GM21619 (cell line): ENCODE results near the gene NKD2.
"Not testable (repeated sequence)": the region's sequence is repeated elsewhere in the genome, so short reads cannot be mapped to it uniquely, and the experiment has no call there.

ENCODE experiments used
- ATAC-seq: cut with Tn5 transposase; IDR thresholded peaks from one replicate; pipeline ENCODE4 v1.9.1; 2021; ENCODE audit not compliant: unreplicated experiment

The NKD2 gene

DNA sequence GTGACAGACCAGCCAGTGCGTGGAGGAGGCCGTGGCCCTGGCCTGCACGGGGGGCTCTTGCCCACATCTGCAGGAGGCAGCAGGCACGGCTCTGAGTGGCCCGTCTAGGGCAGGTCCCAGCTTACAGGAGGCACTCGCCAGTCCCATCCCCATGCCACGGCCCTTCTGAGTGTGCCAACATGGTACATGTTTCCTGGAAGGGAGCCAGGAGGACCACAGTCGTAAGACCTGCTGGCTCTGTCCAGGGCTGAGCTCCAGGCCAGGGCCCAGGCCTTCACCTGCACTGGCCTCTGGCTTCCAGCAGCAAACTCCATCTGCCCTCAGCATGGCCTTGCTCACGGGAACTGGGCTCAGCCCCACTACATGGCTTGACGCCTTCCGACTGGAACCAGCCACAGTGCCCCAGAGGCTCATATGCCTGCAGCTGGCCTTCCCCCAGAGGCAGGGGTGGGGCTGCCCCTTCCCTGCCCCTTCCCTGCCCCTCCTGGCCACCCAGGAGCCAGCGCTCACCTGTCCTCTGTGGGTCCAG is 3.8 kb downstream of the NKD2 start:
- ATAC-seq, result no peak

DNA sequence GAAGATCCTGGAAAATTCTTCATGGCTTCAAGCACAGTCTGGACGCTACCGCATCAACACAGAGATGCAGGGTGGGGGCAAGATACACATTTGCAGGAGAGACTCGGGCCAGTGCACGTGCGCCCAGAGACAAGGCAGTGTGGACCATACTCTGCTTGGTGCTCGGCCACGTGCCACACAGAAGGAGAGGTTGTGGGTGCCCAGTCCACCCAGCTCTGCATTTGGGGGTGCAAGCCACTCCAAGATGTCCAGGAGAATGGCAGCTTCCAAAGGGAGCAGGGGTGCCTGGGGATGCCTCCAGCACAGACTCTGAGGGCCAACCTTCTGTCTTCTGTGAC is 4.3 kb downstream of the NKD2 start:
- ATAC-seq, result no peak

DNA sequence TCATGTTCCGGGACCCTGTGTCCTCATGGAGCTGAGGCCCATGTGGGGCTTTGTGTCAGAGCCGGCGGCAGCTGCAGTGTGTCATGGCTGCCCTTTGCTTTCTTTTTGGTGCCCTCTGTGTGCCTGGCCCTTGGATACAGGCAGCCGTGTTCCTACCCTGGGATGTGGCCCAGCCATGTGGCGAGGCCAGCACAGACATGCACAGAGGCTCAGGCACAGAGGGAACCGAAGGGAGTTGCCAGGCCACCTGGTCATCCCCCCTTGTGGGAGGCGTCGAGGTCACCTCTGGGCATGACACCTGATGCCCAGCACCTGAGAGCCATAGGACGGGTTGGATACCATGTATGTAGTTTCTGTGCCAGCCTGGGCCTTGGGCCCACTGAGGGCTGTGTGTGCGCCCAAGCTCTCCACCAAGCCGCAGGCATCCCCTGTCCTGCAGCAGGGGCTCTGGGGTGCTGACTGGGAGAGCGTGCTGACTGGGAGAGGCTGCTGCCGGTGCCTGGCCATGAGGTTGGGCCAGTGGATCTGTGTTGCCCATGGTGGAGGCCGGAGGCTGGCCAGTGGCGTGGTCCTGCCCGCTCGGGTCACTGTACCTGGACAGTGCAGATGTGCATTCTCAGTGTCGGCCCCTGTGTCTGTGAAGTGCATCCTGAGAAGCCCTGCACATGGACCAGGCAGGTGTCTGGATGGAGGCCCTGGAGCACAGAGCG is 4.8 kb downstream of the NKD2 start:
- ATAC-seq, result no peak

DNA sequence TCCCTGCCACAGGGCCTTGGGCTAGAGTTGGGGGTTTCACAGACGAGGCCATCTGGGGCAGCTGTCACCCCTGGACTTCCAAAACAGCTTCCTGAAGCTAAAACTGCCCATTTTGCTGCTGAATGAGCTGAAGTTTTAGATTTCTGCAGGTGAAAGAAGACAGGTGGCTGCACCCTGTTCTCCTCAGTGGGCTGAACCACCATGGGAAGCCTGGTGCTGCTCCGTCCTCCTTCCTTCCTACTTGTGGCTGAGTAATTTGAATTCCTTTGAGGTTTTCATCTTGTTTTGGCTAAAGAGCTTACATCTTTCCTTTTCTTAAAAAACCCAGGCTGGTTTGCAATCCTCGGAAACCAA is 5.3 kb downstream of the NKD2 start:
- no peak for ATAC-seq

DNA sequence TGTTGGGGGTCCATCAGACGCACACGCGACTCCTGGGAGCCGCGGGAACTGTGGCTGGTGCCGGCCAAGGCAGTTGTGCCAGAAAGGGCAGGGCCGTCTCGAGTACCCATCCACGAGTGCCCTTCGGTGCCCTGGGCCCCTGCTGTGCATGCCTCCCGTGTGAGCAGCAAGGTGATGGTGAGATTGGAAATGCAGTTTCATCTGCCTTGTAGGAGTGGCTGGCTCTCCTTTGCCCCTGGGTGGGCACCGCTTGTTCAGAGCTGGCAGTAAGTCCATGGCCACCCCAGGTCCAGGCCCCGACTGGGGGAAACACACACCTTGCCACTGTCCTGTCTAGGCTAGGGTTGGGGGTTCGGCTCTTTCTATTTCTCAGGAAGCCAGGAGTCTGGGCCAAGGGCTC is 5.7 kb downstream of the NKD2 start:
- no peak for ATAC-seq

DNA sequence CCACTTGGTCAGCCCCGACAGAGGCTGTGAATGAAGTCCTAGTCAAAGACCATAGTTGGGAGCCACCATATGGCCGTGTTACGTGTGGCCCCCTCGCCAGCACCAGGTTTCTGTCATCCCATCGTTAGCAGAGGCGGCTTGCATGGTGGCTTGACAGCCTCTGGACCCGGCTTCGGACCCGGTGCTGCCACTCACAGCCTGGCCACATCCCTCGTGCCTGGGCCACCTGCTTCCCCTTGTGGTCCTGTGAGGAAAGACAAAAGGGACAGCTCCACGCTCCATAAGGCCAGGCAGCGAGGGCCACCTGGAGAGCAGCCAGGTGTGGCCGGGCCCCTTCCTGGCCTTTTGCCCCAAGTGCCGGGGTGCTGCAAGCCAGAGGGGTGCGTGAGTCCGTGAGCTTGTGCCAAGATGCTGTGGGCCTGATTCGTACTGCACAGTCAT is 6.2 kb downstream of the NKD2 start:
- no peak for ATAC-seq

DNA sequence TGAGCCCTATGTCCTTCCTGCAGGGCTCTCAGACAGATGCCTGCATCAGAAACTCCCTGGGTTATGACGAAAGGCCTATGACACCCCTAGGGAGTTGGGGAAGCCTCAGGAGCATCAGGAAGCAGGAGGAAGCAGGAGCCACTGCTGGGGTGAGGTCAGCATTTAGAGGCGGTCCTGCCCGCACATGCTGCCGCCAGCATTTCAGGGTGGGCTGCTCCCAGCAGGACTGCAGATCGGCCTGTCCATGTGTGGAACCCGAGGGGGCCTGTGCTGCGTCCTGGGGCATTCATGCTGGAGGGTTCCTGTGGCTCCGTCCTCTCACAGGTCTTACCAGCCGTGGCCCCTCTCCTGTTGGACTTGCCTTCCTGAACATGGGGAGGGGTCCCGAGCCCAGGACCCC is 6.9 kb downstream of the NKD2 start:
- no peak for ATAC-seq

DNA sequence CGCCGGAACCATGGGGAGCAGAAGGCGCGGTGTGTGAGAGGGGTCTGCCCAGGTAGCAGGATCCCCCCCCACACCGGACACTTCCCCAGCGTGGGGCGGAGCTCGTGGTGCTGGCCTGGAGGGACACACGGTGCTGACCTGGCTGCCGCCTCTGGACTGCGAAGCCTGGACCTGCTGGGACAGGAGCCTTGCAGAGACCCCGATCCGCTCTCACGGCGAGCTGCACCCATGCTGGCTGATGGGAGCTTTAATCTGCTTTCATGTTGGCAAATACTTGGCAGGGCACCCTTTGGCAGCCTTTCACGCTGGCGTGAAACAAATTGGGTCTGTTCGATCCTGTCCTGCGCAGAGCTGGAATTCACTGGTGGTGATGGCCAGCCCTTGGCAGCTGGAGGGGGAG is 7.4 kb downstream of the NKD2 start:
- ATAC-seq, result no peak

DNA sequence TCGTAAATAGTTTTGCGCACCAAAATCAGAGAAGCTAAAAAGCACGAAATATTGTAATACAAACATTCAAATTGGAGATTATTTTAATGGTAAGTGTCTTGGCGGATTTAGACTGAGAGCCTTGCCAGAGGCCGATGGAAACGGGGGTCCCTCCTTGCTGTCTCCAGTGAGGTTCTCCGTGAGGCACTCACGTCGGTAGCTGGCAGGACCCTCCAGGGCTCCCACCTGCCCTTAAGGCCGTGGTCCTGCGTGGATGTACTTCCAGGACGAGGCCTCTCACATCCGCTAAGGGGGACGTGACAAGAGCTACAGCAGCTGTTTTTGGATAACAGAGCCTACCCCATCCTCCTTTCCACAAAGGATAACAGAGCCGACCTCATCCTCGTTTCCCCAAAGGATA is 7.9 kb downstream of the NKD2 start:
- ATAC-seq, result no peak

DNA sequence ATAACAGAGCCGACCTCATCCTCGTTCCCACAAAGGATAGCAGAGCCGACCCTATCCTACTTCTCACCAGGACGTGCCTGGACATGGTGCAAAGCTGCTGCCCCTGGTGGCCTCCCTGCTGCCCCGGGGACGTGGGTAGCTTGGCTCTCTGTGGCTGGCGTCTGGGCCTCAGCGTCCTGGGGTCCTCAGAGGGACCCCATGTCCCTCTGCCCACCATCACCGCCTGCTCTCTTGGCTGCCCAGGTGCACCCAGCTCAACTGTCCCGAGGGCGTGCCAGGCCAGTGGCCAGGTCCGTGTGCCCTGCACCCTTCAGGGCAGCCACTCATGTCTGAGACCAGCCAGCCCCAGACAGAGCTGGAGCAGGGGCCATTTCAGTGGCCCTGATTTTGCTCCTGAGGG is 8.5 kb downstream of the NKD2 start:
- no peak for ATAC-seq

DNA sequence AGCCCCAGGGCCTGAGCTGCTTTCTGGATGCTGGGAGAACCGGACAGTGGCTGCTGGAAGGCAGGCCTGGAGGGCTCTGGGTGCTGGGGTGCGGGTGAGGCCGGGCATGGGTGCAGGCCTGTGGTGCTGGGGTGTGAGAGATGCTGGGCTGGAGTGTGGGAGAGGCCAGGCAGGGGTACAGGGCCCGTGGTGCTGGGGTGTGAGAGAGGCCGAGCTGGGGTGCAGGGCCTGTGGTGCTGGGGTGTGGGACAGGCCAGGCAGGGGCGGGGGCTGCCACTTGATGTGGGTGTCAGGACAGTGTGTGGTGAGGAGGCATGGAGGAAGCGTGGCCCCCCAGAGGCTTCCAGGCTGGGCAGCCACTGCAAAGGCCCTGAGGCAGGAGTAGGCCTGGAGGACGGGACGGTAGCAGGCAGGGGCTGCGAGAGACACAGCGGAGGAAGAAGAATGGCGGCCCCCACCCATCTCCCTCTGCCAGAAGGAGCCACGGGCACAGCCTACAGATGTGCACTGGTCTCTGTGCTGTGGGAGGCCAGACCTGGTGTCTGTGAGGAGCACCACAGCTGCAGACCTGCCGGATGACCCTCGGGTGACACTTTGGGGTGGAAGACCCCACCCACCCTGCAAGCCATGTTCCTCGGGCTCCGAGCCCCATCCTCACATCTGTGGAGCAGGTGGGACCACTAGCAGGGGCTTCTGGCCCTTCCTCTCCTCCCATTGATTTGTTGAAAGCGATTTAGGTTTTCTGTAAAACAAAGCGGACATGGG is 9.3 kb downstream of the NKD2 start:
- no peak for ATAC-seq

DNA sequence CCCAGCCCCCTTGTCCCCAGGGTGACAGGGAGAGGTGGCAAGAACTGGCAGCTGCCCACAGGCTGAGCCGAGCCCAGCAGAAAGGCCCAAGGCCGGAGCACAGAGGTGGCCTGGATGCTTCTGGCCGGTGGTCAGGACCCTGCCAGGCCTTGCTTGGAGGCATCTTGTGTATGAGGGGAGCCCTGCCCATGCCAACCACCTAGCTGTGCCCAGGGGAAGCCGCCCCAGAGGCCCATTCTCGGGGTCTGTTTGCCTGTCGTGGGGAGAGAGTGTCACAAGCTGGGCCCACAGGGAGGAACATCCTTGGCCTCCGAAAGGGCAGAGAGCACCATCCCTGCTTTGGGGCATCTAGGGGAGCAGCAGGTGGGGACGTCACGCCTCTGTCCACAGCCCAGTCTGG is 10.0 kb downstream of the NKD2 start:
- no peak for ATAC-seq

DNA sequence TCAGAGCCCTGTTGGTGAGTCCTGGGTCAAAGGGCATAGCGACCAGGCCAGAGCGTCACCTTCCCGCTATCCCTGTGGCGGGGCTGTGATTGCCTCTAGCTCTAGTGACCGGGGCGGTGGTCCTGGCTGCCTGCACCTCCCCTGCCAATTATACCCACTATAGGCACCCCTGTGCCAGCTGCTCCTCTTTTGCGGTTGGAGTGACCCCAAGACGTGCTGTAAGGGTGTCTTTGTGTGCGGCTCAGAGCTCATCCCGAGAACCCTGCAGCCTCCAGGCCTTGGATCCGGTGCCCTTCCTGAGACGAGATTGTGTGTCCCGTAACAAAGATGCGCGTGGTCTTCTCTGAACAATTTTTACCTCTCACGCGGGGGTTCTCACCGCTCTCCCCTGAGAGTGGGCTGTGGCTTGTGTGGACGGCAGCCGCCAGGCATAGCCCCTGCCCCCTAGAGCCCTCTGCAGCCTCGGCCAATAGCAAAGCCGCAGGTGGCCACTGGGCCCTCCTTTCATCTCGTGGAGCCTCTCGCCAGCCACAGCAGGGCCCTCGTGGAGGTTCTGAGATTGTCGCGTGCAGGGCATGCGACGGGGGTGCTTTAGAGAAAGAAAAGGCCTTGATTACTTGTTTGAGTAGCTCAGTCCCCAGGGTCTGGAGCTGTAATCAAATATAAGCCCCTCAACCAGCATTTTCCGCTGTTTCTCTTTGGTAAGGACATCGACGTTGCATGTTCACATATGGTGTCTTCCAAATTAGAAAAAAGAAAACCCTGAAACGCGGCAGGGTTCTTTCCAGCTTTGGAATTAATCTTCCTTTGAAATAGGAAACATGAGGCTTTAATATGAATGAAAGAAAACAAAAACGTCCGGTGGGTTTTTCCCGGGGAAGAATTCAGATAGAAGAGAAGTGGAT is 10.7 kb downstream of the NKD2 start:
- ATAC-seq, result no peak

DNA sequence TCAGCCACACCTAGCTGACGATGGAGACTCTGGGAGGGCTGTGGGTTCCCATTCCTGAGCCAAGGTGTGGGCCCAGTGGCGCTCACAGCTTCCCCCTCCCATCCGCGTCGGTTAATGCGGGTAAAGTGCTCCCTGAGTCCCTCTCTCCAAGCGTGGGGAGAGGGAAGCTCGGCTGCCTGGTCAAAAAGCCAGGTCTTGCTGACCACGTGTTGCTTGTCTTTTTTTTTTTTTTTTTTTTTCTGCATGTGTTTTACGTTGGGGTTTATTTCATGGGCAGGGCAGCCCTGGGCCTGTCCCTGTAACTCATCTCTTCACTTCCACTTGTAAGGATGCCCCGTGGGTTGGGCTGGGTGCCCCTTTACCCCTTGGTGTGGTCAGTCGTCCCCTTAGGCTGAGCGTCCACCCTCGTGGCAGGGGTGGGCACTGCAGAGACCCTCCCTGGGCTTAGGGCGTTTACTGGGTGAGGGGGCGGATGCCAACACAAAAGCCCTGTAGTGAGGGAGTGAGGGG is 11.9 kb downstream of the NKD2 start:
- ATAC-seq, result no peak

DNA sequence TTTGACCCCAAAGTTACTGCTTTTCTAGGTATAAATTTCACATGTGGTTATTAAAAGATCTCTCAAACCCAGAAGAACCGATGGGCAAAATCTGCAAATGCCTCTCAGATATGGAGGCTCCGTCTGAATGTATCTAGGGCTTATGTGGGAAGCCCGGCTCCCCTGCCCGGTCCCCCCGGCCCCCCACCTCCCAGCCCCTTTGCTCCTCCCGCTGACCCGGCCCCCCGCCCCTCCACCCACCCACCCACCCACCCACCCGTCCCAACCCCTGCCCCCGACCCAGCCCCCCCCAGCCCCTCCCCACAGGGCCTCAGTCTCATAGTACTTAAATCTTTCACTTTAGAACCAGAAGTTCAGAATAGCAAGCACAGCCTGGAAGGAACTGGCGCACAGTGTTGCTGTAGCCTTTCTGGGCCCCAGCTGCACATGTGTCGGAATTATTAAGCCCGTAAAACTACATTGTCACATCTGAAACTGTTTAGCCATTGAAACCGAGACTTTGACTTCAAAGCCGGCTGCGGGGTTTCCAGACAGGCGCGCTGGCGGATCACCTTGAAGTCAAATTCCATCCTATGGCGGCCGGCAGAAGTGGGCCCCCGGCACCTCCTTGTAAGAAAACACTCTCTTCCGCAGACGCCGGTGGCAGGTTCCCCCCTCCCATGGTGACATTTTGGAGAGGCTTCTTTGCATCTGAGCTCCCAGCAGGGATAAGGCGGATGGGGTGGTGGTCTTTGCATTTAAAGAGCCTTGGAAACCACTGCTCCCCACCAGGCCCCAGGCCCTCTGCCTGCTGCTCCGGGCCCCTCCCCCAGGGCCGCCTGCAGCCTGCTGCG is 12.8 kb downstream of the NKD2 start:
- no peak for ATAC-seq

DNA sequence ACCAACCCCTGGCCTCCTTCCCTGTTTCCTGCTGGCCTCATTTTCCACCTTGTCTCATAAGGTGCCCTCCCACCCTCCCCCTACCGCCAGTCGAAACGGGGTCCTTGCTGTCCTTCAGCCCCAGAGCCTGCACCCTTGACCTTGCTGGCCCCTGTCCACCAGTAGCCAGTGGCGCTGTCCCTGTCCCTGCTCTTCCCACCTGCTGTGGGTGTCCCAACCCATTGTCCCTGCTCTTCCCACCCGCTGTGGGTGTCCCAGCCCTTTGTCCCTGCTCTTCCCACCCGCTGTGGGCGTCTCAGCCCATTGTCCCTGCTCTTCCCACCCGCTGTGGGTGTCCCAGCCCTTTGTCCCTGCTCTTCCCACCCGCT is 13.4 kb downstream of the NKD2 start:
- ATAC-seq, result not testable (repeated sequence)

DNA sequence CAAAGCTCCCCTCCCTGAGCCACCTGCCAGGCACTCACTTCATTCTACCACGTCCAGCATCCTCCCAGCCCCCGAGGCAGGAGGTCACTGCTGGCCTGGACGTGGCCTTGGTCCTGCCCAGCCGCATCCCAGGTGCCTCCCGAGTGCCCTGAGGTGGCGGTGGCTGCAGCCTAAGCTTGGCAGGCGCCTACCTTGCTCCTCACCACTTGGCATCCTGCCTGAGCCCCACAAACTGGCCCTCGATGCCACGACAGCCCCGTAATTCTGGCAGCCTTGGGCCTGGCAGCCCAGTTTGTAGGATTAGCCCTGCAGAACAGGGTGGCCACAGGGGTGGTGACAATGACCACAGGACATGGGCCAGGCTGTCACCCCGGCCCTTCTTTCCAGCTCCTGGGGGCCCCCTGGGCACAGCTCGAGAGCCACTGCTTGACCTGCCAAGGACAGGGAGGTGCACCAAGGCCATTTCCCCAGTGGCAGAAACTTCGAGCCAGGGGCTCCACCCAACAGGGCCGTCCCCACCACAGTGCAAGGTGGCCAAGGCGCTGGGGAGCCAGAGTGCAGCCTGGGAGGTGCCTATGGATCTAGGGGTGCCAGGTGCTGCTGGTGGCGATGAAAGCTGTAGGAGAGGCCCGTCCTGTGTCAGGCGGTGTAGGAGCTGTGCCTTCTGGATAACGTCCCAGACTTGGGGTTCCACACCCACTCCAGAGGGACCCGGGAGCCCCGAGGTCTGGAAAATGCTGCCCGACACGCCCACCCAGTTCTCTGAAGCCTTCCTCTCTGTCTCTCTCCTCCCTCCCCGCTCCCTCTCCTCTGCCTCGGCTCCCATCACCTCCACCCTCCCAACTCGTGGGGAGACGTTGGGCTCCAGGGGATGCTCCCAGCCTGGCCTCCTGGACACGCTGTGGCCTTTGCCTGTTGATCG is 18.4 kb downstream of the NKD2 start:
- no peak for ATAC-seq

DNA sequence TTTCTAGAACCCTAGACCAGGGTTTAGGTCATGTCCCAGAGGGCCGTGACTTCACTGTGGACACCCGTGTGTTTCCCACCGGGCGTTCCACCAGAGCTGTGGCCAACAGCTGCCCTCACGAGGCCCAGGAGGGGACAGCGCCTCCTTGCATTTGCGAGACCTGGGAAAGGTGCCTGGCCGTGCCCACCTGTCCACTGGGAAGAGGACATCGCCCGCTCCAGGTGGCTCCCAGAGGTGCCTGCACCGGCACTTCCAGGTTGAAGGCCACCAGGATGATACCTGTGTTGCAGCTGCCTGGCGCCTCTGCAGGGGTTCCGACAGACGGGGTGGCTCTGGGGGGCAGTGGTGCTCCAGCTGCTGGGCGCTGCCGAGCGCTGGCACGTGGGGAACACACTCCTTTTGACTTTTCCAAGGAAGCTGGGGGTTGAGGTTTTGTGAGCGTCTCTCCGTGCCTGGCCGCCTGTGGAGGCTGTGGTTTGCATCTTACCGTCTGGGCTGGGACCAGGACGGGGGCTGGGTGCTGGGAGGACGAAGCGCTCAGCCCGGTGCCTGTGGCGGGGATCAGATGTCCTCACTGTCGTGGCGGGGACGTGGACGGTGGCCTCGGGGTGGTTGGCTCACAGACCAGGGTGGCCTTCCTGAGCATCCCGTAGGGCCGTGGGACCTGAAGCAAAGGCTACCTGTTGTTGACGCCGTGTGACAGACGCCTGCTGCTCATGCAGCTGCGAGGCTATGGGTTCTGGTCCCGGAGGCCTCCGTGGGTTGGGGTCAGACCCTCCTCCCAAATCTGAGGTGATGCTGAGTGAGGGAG is 19.2 kb downstream of the NKD2 start:
- ATAC-seq, result no peak
